ENCODE measurements around the gene MAGI3. TPM values are rescaled to one million over a fixed set of nuclear protein-coding genes. Genes with fewer than 3 reads are reported as not detected.
A peak's percentile ranks its signal among the peaks of the same experiment; 100 is the strongest.

The MAGI3 gene
- total and polyA plus RNA-seq, 2 of the 13 experiments (the other 11 are each of a cell fraction or from before 2014, with no cell fraction given) = 4.0 to 11.8 TPM

GRCh38 chr1:113388621-113389358 is 1.5 kb upstream of the MAGI3 start (continued):
- TF ChIP-seq ARID4A (CRISPR knock-in tag; IDR thresholded peaks at IDR 0.05; ENCODE audit: borderline replicate concordance) (peak; percentile 57; the same call in 1 of the 2 replicates), ZSCAN5A (CRISPR knock-in tag; IDR thresholded peaks at IDR 0.05; ENCODE audit: borderline replicate concordance) (no peak), SPEN (CRISPR knock-in tag; IDR thresholded peaks at IDR 0.05; ENCODE audit: low read depth) (no peak), ZBTB25 (CRISPR knock-in tag; IDR thresholded peaks at IDR 0.05) (0 out of 2 replicates have a peak, but pooled peaks have one; percentile 27), ZMYM3 (CRISPR knock-in tag; IDR thresholded peaks at IDR 0.05) (peak; percentile 42; the same call in 1 of the 2 replicates), PAF1 (CRISPR knock-in tag; IDR thresholded peaks at IDR 0.05) (no peak), GZF1 (CRISPR knock-in tag; IDR thresholded peaks at IDR 0.05) (no peak), ZNF430 (CRISPR knock-in tag; IDR thresholded peaks at IDR 0.05) (no peak), ZNF383 (CRISPR knock-in tag; IDR thresholded peaks at IDR 0.05; ENCODE audit: borderline replicate concordance) (no peak), HDAC6 (IDR thresholded peaks at IDR 0.05; ENCODE audit: low read depth, low read length) (no peak), AHDC1 (CRISPR knock-in tag; IDR thresholded peaks at IDR 0.05; ENCODE audit: borderline replicate concordance) (0 out of 2 replicates have a peak, but pooled peaks have one; percentile 33), ZBTB7B (CRISPR knock-in tag; IDR thresholded peaks at IDR 0.05) (peak; percentile 53; the same call in 1 of the 2 replicates), BCL6 (CRISPR knock-in tag; IDR thresholded peaks at IDR 0.05) (peak; percentile 68), KDM2A (CRISPR knock-in tag; IDR thresholded peaks at IDR 0.05; ENCODE audit: borderline replicate concordance, low read depth) (peak; percentile 52; the same call in 1 of the 2 replicates), ZNF790 (CRISPR knock-in tag; IDR thresholded peaks at IDR 0.05; ENCODE audit: borderline replicate concordance) (no peak), MED8 (CRISPR knock-in tag; IDR thresholded peaks at IDR 0.05; ENCODE audit: insufficient replicate concordance) (no peak)
